Small intestine (tissue), 7 donors: Measurements from ENCODE around the gene DHRS3. TPM values are rescaled to one million over a fixed set of nuclear protein-coding genes. Genes with fewer than 3 reads are reported as not detected.

Source experiments
- DNase-seq, 2 donors: peaks; one replicate each; pipeline versions ENCODE4 v3.0.0 to v3.0.0-alpha.2; 2013
- FAIRE-seq: peaks from 2 replicates; lab custom pipeline; 2012; peaks lifted over from hg19 to GRCh38; lab: Jason Lieb, UNC
- H3K27ac ChIP-seq, 3 donors: one replicate each; pipeline ENCODE4 v1.5.1; 2013; ENCODE audit warnings: low read length in 2 of 3, mild to moderate bottlenecking in 2 of 3, control low read depth in 1 of 3, inconsistent platforms in 1 of 3, low read depth in 1 of 3, moderate library complexity in 1 of 3
- H3K27me3 ChIP-seq, 3 donors: one replicate each; pipeline ENCODE4 v1.6.1; 2013; ENCODE audit warnings: low read length in 3 of 3, inconsistent platforms in 1 of 3; ENCODE audit not compliant: control insufficient read depth in 3 of 3, insufficient read depth in 3 of 3
- H3K36me3 ChIP-seq, 3 donors: one replicate each; pipeline ENCODE4 v1.6.1; 2013; ENCODE audit warnings: low read length in 3 of 3, inconsistent platforms in 1 of 3, low read depth in 1 of 3, mild to moderate bottlenecking in 1 of 3, moderate library complexity in 1 of 3; ENCODE audit not compliant: control insufficient read depth in 3 of 3, insufficient read depth in 2 of 3
- H3K4me1 ChIP-seq, 3 donors: one replicate each; pipeline ENCODE4 v1.6.1; 2013; ENCODE audit warnings: low read length in 2 of 3, inconsistent platforms in 1 of 3, low read depth in 1 of 3, mild to moderate bottlenecking in 1 of 3, moderate library complexity in 1 of 3; ENCODE audit not compliant: control insufficient read depth in 3 of 3, insufficient read depth in 2 of 3
- H3K4me3 ChIP-seq, 3 donors: one replicate each; pipeline ENCODE4 v1.5.1; 2013; ENCODE audit warnings: low read length in 3 of 3, control low read depth in 1 of 3, inconsistent platforms in 1 of 3, low read depth in 1 of 3, mild to moderate bottlenecking in 1 of 3, moderate library complexity in 1 of 3
- H3K9me3 ChIP-seq, 2 donors: one replicate each; pipeline ENCODE4 v1.6.1; 2013; ENCODE audit warnings: low read depth in 1 of 2, low read length in 1 of 2; ENCODE audit not compliant: control insufficient read depth in 2 of 2, insufficient read depth in 1 of 2
- WGBS, 3 donors: extraction: QIAGEN DNeasy Blood & Tissue Kit; methylation state at CpG; one replicate each; pipeline ENCODE4 v1.1.7; 2013; 5-methylcytosine and 5-hydroxymethylcytosine counted together
- polyA plus RNA-seq, 4 donors: library from polyadenylated mRNA; stranded (reverse) in 3 of 4; unstranded in 1 of 4; fragments of 200-250 nt in 3 of 4; fragments of 120-200 nt in 1 of 4; gene quantifications; one replicate each; pipeline versions ENCODE4 v1.2.1 to v1.2.3, GENCODE V29; 2013
- donor health status: healthy with polysubstance abuse.
- donor health status: control.
- donor health status: control.
- donor health status: Bipolar disorder and iron deficiency.
- donor health status: healthy.

The DHRS3 gene
- polyA plus RNA-seq, 4 donors: 45.3 to 87.0 (median 63.5) TPM

DNA sequence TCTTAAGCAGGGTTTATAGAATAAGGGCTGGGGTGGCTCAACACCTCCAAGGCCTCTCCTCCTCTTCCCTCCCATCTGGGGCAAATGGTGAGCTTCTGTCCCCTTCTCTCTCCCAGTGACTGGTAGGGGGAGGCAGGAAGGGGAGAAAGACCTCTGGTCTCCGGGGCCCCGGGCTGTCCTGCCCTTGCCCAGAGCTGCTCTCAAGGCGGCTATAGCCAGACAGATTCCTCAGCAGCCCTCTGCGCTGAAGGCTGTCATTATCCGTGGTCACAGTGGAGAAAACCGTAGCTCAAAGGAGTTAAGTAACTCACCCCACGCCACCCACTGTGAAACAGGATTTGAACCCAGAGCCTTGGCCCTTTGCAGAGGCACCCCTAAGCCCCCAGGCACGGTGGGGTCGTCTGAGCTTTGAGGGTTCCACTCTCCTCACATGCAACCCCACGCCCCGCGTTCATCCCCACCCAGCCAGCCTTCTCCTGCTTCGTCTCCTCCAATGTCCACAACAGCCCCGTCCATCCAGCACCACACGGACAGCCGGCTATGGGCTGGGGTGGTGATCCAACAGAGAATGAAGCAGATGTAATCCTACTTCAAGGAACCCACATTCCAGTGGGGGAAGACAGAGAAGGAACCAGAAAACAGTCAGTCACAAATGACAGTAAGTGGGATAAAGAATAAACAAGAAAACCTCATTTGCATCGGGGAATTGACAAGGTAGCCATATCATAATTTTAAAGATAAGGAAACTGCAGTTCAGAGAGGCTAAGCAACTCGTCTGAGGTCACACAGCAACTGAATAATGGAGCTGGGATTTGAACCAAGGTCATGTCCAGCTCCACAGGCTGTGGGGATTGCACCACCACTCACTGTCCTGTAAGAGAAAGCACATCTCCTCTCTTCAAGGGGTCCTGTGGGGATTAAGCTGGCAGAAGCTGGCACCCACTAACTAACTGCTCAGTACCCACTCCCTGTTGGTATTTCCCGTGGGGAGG, 31.8 kb downstream of the DHRS3 start:
- DNase-seq (no peak), FAIRE-seq (no peak)
- 76 to 85% (median 83%) methylated on average over 19 of the region's 19 CpGs for WGBS, 3 donors

DNA sequence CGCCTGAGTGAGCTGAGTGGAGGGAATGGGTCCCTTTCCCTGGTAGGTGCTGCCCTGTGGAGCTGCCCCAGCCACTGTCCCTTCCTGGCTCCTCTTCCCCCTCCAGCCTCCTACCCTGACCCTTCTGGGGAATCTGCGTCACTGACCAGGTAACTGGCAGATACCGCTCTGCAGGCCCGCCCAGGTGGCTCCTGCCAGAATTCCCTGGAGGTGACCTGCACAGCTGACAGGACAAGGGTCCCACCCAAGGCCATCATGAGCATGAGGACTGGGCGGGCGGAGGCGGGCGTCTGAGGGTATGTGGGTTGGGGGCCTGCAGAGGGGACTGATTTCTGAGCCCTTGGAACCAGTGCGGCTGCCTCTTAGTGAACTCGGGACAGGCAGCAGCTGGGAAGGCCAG, 32.5 kb downstream of the DHRS3 start:
- 89 to 90% (median 90%) methylated on average over 10 of the region's 10 CpGs for WGBS, 3 donors
- no peaks in the 10 kb centered on the region for H3K9me3 ChIP-seq
- no peaks in the 10 kb centered on the region for H3K27me3 ChIP-seq
- peaks cover 0 to 64% (median under 1%) of the 10 kb centered on the region in 3 donors for H3K36me3 ChIP-seq
- DNase-seq (no peak), FAIRE-seq (no peak)
- peaks cover 0 to 3% (median 0%) of the 10 kb centered on the region in 3 donors for H3K4me1 ChIP-seq
- H3K27ac ChIP-seq: no peak overlapping the region
- no peak overlapping the region for H3K4me3 ChIP-seq

More for the DNA sequence above, 31.8 kb downstream of the DHRS3 start:
- no peaks in the 10 kb centered on the region for H3K27me3 ChIP-seq
- no peak overlapping the region for H3K4me3 ChIP-seq
- peaks cover 0 to 3% (median 0%) of the 10 kb centered on the region in 3 donors for H3K4me1 ChIP-seq
- peak overlapping the region in 1 of 3 donors; percentile 46 for H3K27ac ChIP-seq
- H3K36me3 ChIP-seq: peaks cover 0 to 64% (median 0%) of the 10 kb centered on the region in 3 donors
- no peaks in the 10 kb centered on the region for H3K9me3 ChIP-seq

DNA sequence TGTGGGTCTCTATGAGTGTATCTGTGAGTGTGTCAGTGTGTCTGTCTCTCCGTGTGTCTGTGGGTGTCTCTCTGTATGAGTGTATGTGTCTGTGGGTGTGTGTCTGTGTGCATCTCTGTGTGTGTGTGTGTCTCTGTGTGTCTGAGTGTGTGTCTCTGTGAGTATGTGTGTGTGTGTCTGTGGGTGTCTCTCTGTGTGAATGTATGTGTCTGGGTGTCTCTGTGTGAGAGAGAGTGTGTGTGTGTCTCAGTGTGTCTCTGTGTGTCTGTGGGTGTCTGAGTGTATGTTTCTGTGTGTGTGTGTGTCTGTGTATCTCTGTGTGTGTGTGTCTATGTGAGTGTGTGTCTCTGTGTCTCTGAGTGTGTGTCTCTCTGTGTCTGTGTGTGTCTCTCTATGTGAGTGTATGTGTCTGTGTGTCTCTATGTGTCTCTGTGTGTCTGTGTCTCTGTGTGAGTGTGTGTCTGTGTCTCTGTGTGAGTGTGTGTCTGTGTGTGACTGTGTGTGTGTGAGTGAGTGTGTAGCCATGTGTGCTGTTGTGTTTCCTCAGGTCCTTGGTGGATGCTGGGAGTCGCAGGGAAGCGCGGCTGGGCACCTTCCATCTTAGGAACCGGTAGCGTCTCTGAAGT, 33.0 kb downstream of the DHRS3 start:
- Histone ChIP-seq H3K4me1 (peaks cover 0 to 3% (median 0%) of the 10 kb centered on the region in 3 donors), H3K27me3 (no peaks in the 10 kb centered on the region), H3K36me3 (peaks cover 0 to 66% (median 4%) of the 10 kb centered on the region in 3 donors), H3K4me3 (no peak overlapping the region), H3K27ac (no peak overlapping the region), H3K9me3 (no peaks in the 10 kb centered on the region)
- DNase-seq (no peak), FAIRE-seq (no peak)
- WGBS, 3 donors: 76 to 93% (median 76%) methylated on average over 5 to 6 of the region's 6 CpGs

DNA sequence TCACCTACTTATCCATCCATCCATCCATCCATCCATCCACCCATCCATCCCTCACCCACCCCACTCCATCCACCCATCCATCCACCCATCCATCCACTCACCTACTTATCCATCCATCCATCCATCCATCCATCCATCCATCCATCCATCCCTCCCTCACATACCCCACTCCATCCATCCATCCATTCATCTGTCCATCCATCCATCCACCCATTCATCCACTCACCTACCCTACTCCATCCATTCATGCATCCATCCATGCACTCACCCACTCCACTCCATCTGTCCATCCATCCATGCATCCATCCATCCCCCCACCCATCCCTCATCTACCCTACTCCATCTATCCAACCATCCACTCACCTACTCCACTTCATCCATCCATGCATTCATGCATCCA, 34.5 kb downstream of the DHRS3 start:
- Histone ChIP-seq H3K36me3 (peaks cover 4 to 69% (median 7%) of the 10 kb centered on the region in 3 donors), H3K4me3 (no peak overlapping the region)
- no peak for FAIRE-seq

DNA sequence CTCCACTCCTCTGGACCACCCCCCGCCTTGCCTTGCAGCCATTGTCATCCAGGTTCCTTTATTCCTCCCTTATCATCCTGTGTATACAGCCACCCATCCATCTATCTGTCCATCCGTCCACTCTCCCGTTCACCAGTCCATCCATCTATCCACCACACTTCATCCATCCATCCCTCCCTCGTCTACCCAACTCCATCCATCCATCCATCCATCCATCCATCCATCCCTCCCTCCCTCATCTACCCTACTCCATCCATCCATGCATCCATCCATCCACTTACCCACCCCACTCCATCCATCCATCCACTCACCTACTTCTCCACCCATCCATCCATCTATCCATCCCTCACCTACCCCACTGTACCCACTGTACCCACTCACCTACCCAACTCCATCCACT, 35.4 kb downstream of the DHRS3 start:
- FAIRE-seq: no peak
- H3K36me3 ChIP-seq: peaks cover 4 to 70% (median 7%) of the 10 kb centered on the region in 3 donors
- no peak overlapping the region for H3K4me3 ChIP-seq
- peaks cover 0 to 3% (median 0%) of the 10 kb centered on the region in 3 donors for H3K4me1 ChIP-seq
- DNase-seq: no peak
- no peaks in the 10 kb centered on the region for H3K27me3 ChIP-seq
- no peak overlapping the region for H3K27ac ChIP-seq
- WGBS, 3 donors: 93 to 99% (median 95%) methylated on average over 4 of the region's 4 CpGs
- H3K9me3 ChIP-seq: no peaks in the 10 kb centered on the region

More for the DNA sequence above, 34.5 kb downstream of the DHRS3 start:
- no peaks in the 10 kb centered on the region for H3K27me3 ChIP-seq
- peaks cover 0 to 3% (median 0%) of the 10 kb centered on the region in 3 donors for H3K4me1 ChIP-seq
- H3K27ac ChIP-seq: no peak overlapping the region
- DNase-seq: no peak
- no peaks in the 10 kb centered on the region for H3K9me3 ChIP-seq

DNA sequence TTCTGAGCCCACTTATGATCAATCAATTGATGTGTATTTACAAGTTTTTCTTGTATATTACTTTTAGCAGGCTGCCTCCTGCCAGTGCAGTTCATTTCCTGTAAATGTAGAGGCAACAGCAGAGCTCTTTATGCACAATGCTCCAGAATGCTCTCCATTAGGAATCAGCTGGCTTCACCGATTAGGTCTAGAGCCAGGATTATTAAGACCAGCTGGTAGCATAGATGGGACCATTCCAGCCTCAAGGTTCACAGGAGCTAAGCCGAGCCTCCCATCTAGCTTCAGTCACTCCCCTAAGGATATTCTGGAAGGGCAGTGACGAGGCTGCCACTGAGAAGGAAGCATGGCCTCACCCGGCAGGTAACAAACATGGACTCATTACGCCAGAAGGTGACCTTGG, 36.8 kb downstream of the DHRS3 start:
- no peak overlapping the region for H3K4me3 ChIP-seq
- no peak for FAIRE-seq
- no peaks in the 10 kb centered on the region for H3K4me1 ChIP-seq
- no peak overlapping the region for H3K27ac ChIP-seq
- H3K27me3 ChIP-seq: no peaks in the 10 kb centered on the region
- no peak for DNase-seq
- 82 to 85% (median 84%) methylated on average over 5 of the region's 5 CpGs for WGBS, 3 donors
- no peaks in the 10 kb centered on the region for H3K9me3 ChIP-seq
- peaks cover 4 to 65% (median 7%) of the 10 kb centered on the region in 3 donors for H3K36me3 ChIP-seq

DNA sequence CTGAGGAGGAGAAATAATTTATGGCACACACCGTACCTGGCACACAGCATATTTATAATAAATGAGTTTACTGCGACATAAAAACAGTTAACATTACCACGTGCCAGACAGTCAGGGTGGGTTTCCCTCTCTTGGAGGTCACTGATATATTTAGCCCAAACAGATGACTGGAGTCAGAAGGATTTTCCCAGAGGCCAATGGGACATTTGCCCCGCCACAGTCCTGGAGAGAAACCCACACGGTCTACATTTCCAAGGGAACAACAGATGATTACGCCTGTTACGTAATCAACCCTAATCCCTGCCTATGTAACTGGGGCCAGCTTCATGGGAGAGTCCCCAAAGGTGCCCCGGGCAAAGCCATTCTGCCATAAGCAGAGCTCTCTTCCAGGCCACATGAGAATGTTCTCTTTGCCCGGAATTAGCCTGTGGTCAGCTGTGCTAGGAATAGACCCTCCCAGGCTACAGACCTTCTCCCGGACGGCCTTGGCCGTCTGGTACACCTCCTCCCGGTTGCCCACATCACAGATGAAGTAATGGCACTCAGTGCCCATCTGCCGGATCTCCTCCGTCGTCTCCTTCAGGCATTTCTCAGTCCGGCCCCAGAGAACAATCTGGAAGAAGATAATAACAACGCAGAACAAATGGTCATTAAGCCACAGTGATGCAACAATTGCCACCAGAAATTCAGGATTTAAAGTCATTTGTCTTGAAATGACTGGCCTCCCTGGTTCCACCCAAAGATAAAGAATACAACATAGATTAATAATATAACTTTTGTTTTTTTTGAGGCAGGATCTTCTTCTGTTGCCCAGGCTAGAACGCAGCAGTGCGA, 37.7 kb downstream of the DHRS3 start:
- peaks cover 4 to 61% (median 7%) of the 10 kb centered on the region in 3 donors for H3K36me3 ChIP-seq
- H3K27ac ChIP-seq: no peak overlapping the region
- DNase-seq (no peak), FAIRE-seq (no peak)
- 75 to 86% (median 81%) methylated on average over 20 of the region's 20 CpGs for WGBS, 3 donors
- H3K27me3 ChIP-seq: no peaks in the 10 kb centered on the region
- H3K9me3 ChIP-seq: no peaks in the 10 kb centered on the region
- no peak overlapping the region for H3K4me3 ChIP-seq
- H3K4me1 ChIP-seq: no peaks in the 10 kb centered on the region
